ENCODE measurements around the gene NEUROG3. TPM values are rescaled to one million over a fixed set of nuclear protein-coding genes. Genes with fewer than 3 reads are reported as not detected.

NEUROG3 gene
- total RNA-seq, 2 experiments from 2014 or later: not detected

- Histone ChIP-seq H3K79me2 (ENCODE audit: insufficient read depth, low read depth, low read length) (no peaks in the 10 kb centered on the region), H3K9me2 (ENCODE audit: insufficient read depth, low read length) (no peaks in the 10 kb centered on the region), H2AFZ (ENCODE audit: low read length) (no peak overlapping the region), H3K4me2 (ENCODE audit: low read length) (no peak overlapping the region), H3K9me3 (ENCODE audit: low read length) (no peaks in the 10 kb centered on the region), H4K20me1 (ENCODE audit: insufficient read depth, low read length) (no peaks in the 10 kb centered on the region), H3K4me1 (ENCODE audit: insufficient read depth, low read length, poor library complexity, severe bottlenecking) (peaks cover 5% of the 10 kb centered on the region), H3K27ac (ENCODE audit: low read depth, low read length, poor library complexity, severe bottlenecking) (no peak overlapping the region), H3K36me3 (ENCODE audit: insufficient read depth, low read length) (no peaks in the 10 kb centered on the region), H3K4me3 (ENCODE audit: low read depth, low read length, poor library complexity, severe bottlenecking) (no peak overlapping the region)
- ChIA-PET CTCF (ENCODE audit: unreplicated experiment) (no interaction called here), POLR2A (no interaction called here)
- DNase-seq (ENCODE audit: low spot score): no peak
- BruUV-seq (replicated peaks): no TSS peak
- intact Hi-C loops (cut with micrococcal nuclease; ENCODE audit: unreplicated experiment): no loop called here
- TF ChIP-seq, protein P1, sequence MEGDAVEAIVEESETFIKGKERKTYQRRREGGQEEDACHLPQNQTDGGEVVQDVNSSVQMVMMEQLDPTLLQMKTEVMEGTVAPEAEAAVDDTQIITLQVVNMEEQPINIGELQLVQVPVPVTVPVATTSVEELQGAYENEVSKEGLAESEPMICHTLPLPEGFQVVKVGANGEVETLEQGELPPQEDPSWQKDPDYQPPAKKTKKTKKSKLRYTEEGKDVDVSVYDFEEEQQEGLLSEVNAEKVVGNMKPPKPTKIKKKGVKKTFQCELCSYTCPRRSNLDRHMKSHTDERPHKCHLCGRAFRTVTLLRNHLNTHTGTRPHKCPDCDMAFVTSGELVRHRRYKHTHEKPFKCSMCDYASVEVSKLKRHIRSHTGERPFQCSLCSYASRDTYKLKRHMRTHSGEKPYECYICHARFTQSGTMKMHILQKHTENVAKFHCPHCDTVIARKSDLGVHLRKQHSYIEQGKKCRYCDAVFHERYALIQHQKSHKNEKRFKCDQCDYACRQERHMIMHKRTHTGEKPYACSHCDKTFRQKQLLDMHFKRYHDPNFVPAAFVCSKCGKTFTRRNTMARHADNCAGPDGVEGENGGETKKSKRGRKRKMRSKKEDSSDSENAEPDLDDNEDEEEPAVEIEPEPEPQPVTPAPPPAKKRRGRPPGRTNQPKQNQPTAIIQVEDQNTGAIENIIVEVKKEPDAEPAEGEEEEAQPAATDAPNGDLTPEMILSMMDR (conservative IDR thresholded peaks at IDR 0.05; ENCODE audit: low read length): no peak
- no peak for TF ChIP-seq EZH2phosphoT487 (IDR thresholded peaks at IDR 0.05; ENCODE audit: borderline replicate concordance, low read depth, low read length)
Observed at GRCh38 chr10:69575164-69575722, 2.0 kb upstream of the NEUROG3 start.

GRCh38 chr10:69574571-69574978 is 1.4 kb upstream of the NEUROG3 start:
- H2AFZ ChIP-seq (ENCODE audit: low read length): no peak overlapping the region
- H3K79me2 ChIP-seq (ENCODE audit: insufficient read depth, low read depth, low read length): no peaks in the 10 kb centered on the region
- peaks cover 5% of the 10 kb centered on the region for H3K4me1 ChIP-seq (ENCODE audit: insufficient read depth, low read length, poor library complexity, severe bottlenecking)
- H4K20me1 ChIP-seq (ENCODE audit: insufficient read depth, low read length): no peaks in the 10 kb centered on the region
- no peaks in the 10 kb centered on the region for H3K9me2 ChIP-seq (ENCODE audit: insufficient read depth, low read length)
- TF ChIP-seq, protein P1 (conservative IDR thresholded peaks at IDR 0.05; ENCODE audit: low read length): no peak
- no peak for TF ChIP-seq EZH2phosphoT487 (IDR thresholded peaks at IDR 0.05; ENCODE audit: borderline replicate concordance, low read depth, low read length)
- H3K36me3 ChIP-seq (ENCODE audit: insufficient read depth, low read length): no peaks in the 10 kb centered on the region
- H3K27ac ChIP-seq (ENCODE audit: low read depth, low read length, poor library complexity, severe bottlenecking): no peak overlapping the region
- no peak overlapping the region for H3K4me2 ChIP-seq (ENCODE audit: low read length)
- no TSS peak for BruUV-seq (replicated peaks)
- intact Hi-C loops (cut with micrococcal nuclease; ENCODE audit: unreplicated experiment): no loop called here
- H3K4me3 ChIP-seq (ENCODE audit: low read depth, low read length, poor library complexity, severe bottlenecking): no peak overlapping the region
- no peak for DNase-seq (ENCODE audit: low spot score)
- ChIA-PET CTCF (ENCODE audit: unreplicated experiment) (no interaction called here), POLR2A (no interaction called here)
- no peaks in the 10 kb centered on the region for H3K9me3 ChIP-seq (ENCODE audit: low read length)

GRCh38 chr10:69572159-69573055 is 815 bp downstream of the NEUROG3 start:
- POLR2A ChIA-PET: no interaction called here
- no peak for TF ChIP-seq EZH2phosphoT487 (IDR thresholded peaks at IDR 0.05; ENCODE audit: borderline replicate concordance, low read depth, low read length)
- DNase-seq (ENCODE audit: low spot score): no peak
- no peaks in the 10 kb centered on the region for H3K9me2 ChIP-seq (ENCODE audit: insufficient read depth, low read length)
- BruUV-seq (replicated peaks): no TSS peak
- CTCF ChIA-PET (ENCODE audit: unreplicated experiment): no interaction called here
- H3K36me3 ChIP-seq (ENCODE audit: insufficient read depth, low read length): no peaks in the 10 kb centered on the region
- no peak overlapping the region for H3K4me3 ChIP-seq (ENCODE audit: low read depth, low read length, poor library complexity, severe bottlenecking)
- intact Hi-C loops (cut with micrococcal nuclease; ENCODE audit: unreplicated experiment): no loop called here
- no peaks in the 10 kb centered on the region for H4K20me1 ChIP-seq (ENCODE audit: insufficient read depth, low read length)
- H3K4me1 ChIP-seq (ENCODE audit: insufficient read depth, low read length, poor library complexity, severe bottlenecking): peaks cover 5% of the 10 kb centered on the region
- H3K27ac ChIP-seq (ENCODE audit: low read depth, low read length, poor library complexity, severe bottlenecking): no peak overlapping the region
- no peaks in the 10 kb centered on the region for H3K9me3 ChIP-seq (ENCODE audit: low read length)
- H2AFZ ChIP-seq (ENCODE audit: low read length): no peak overlapping the region
- no peak overlapping the region for H3K4me2 ChIP-seq (ENCODE audit: low read length)
- H3K79me2 ChIP-seq (ENCODE audit: insufficient read depth, low read depth, low read length): no peaks in the 10 kb centered on the region

Measured in OCI-LY7 (cell line).